ENCODE results near the gene ADAM19.

The ADAM19 gene

GRCh38 chr5:157570531-157571200, 4.9 kb downstream of the ADAM19 start:
- no peak for DNase-seq (ENCODE audit: low read depth)
- no peak for TF ChIP-seq CTCF (IDR thresholded peaks at IDR 0.05; ENCODE audit: low read depth, low read length)
- no peak for TF ChIP-seq MAX (IDR thresholded peaks at IDR 0.05; ENCODE audit: low read depth, low read length)
- TF ChIP-seq POLR2A (IDR thresholded peaks at IDR 0.05; ENCODE audit: extremely low read depth, insufficient read length), result no peak
- TF ChIP-seq MYC (IDR thresholded peaks at IDR 0.05; ENCODE audit: low read depth, low read length), result no peak
- H3K4me3 ChIP-seq (ENCODE audit: low read depth, low read length), result no peak overlapping the region

GRCh38 chr5:157568720-157569119, 6.9 kb downstream of the ADAM19 start:
- TF ChIP-seq MYC (IDR thresholded peaks at IDR 0.05; ENCODE audit: low read depth, low read length), result no peak
- TF ChIP-seq POLR2A (IDR thresholded peaks at IDR 0.05; ENCODE audit: extremely low read depth, insufficient read length), result no peak
- no peak for TF ChIP-seq MAX (IDR thresholded peaks at IDR 0.05; ENCODE audit: low read depth, low read length)
- TF ChIP-seq CTCF (IDR thresholded peaks at IDR 0.05; ENCODE audit: low read depth, low read length), result no peak
- no peak overlapping the region for H3K4me3 ChIP-seq (ENCODE audit: low read depth, low read length)
- DNase-seq (ENCODE audit: low read depth), result no peak

GRCh38 chr5:157568222-157568621, 7.4 kb downstream of the ADAM19 start:
- H3K4me3 ChIP-seq (ENCODE audit: low read depth, low read length), result no peak overlapping the region
- TF ChIP-seq MAX (IDR thresholded peaks at IDR 0.05; ENCODE audit: low read depth, low read length), result no peak
- no peak for DNase-seq (ENCODE audit: low read depth)

GRCh38 chr5:157566902-157567489, 8.6 kb downstream of the ADAM19 start:
- peak; percentile 36 for DNase-seq (ENCODE audit: low read depth)
- TF ChIP-seq POLR2A (IDR thresholded peaks at IDR 0.05; ENCODE audit: extremely low read depth, insufficient read length), result no peak
- TF ChIP-seq CTCF (IDR thresholded peaks at IDR 0.05; ENCODE audit: low read depth, low read length), result no peak
- no peak for TF ChIP-seq MAX (IDR thresholded peaks at IDR 0.05; ENCODE audit: low read depth, low read length)
- no peak for TF ChIP-seq MYC (IDR thresholded peaks at IDR 0.05; ENCODE audit: low read depth, low read length)
- no peak overlapping the region for H3K4me3 ChIP-seq (ENCODE audit: low read depth, low read length)

GRCh38 chr5:157563929-157564716, 11.5 kb downstream of the ADAM19 start:
- H3K4me3 ChIP-seq (ENCODE audit: low read depth, low read length), result no peak overlapping the region
- DNase-seq (ENCODE audit: low read depth), result no peak
- TF ChIP-seq MAX (IDR thresholded peaks at IDR 0.05; ENCODE audit: low read depth, low read length), result no peak
- no peak for TF ChIP-seq POLR2A (IDR thresholded peaks at IDR 0.05; ENCODE audit: extremely low read depth, insufficient read length)
- no peak for TF ChIP-seq CTCF (IDR thresholded peaks at IDR 0.05; ENCODE audit: low read depth, low read length)
- no peak for TF ChIP-seq MYC (IDR thresholded peaks at IDR 0.05; ENCODE audit: low read depth, low read length)
